ENCODE data around the gene SFMBT2.

Gene SFMBT2

DNA sequence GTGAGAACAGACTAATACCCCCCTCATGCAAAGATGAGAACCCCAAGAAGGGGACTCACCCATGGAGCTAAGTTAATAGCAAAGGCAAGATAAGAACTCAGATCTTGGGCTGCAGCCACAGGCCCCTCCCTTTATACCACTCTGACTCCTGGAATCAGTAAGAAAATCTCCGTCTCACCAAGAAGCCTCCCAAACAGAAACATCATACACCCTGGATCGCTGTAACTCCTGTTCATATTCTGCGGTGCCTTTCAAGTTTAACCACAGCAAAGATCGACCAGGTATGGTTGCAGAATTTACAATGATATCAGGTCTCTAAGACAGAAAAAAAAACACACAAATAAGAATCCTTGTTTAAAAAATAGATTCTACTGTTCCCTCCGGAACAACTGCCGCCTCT lies 47.1 kb downstream of the SFMBT2 start:
- Histone ChIP-seq H3K27me3 (ENCODE audit: insufficient read depth, low read length) (no peaks in the 10 kb centered on the region), H2AFZ (ENCODE audit: low read length, unreplicated experiment) (no peak overlapping the region), H3K27ac (ENCODE audit: low read depth, low read length) (no peak overlapping the region), H3K4me3 (ENCODE audit: low read depth, low read length) (no peak overlapping the region), H3K79me2 (ENCODE audit: control insufficient read depth, insufficient read depth, low read length, unreplicated experiment) (no peaks in the 10 kb centered on the region), H3K36me3 (ENCODE audit: insufficient read depth, low read length) (no peaks in the 10 kb centered on the region), H3K4me1 (ENCODE audit: control insufficient read depth, insufficient read depth, low read length, unreplicated experiment) (no peaks in the 10 kb centered on the region)

DNA sequence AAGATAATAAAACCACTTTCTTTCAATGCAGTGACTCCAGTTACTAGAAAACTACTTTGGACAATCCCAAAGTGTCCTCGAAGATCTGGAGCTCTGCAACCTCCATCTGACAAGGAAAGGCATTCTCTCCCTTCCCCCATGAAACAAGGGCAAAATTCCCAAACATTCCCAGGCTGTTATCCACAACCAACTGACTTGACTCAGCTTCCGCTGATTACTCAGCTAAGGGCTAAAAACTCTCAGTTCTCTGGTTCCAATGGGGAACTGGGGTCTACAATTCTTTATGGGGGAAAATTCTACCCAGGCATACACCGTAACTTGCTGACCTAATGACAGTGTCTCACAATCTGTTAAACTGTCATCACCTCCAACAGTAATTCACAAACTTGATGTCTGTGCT lies 48.4 kb downstream of the SFMBT2 start:
- H3K79me2 ChIP-seq (ENCODE audit: control insufficient read depth, insufficient read depth, low read length, unreplicated experiment) = no peaks in the 10 kb centered on the region
- H3K4me3 ChIP-seq (ENCODE audit: low read depth, low read length) = no peak overlapping the region
- H3K4me1 ChIP-seq (ENCODE audit: control insufficient read depth, insufficient read depth, low read length, unreplicated experiment) = no peaks in the 10 kb centered on the region
- no peak overlapping the region for H3K27ac ChIP-seq (ENCODE audit: low read depth, low read length)
- H2AFZ ChIP-seq (ENCODE audit: low read length, unreplicated experiment) = no peak overlapping the region
- no peaks in the 10 kb centered on the region for H3K27me3 ChIP-seq (ENCODE audit: insufficient read depth, low read length)
- H3K36me3 ChIP-seq (ENCODE audit: insufficient read depth, low read length) = no peaks in the 10 kb centered on the region

DNA sequence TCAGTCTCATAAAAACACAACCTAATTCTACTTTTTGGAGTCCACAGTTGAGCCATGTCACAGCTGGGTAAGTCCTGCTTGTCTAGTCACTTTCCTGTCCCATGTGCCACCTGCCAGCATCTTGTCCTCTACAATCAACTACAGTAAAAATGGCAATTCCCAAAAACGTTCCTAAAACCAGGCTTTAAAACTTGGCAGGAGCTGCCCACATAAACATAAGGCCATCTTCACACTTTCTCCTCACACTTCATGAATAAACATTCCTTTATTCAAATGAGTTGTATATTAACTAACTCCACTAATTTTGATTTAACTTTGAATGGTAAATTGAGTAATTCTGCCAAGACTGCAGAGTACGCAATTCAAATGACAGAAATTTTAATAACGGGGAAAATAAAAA lies 49.5 kb downstream of the SFMBT2 start:
- no peak overlapping the region for H3K4me3 ChIP-seq (ENCODE audit: low read depth, low read length)
- H2AFZ ChIP-seq (ENCODE audit: low read length, unreplicated experiment) = no peak overlapping the region
- no peaks in the 10 kb centered on the region for H3K4me1 ChIP-seq (ENCODE audit: control insufficient read depth, insufficient read depth, low read length, unreplicated experiment)
- H3K27ac ChIP-seq (ENCODE audit: low read depth, low read length) = no peak overlapping the region
- no peaks in the 10 kb centered on the region for H3K36me3 ChIP-seq (ENCODE audit: insufficient read depth, low read length)
- H3K27me3 ChIP-seq (ENCODE audit: insufficient read depth, low read length) = no peaks in the 10 kb centered on the region
- no peaks in the 10 kb centered on the region for H3K79me2 ChIP-seq (ENCODE audit: control insufficient read depth, insufficient read depth, low read length, unreplicated experiment)

GRCh38 chr10:7359954-7360353 lies 50.9 kb downstream of the SFMBT2 start:
- Histone ChIP-seq H3K27ac (ENCODE audit: low read depth, low read length) (no peak overlapping the region), H3K4me1 (ENCODE audit: control insufficient read depth, insufficient read depth, low read length, unreplicated experiment) (no peaks in the 10 kb centered on the region), H2AFZ (ENCODE audit: low read length, unreplicated experiment) (no peak overlapping the region), H3K4me3 (ENCODE audit: low read depth, low read length) (no peak overlapping the region), H3K27me3 (ENCODE audit: insufficient read depth, low read length) (no peaks in the 10 kb centered on the region), H3K79me2 (ENCODE audit: control insufficient read depth, insufficient read depth, low read length, unreplicated experiment) (no peaks in the 10 kb centered on the region), H3K36me3 (ENCODE audit: insufficient read depth, low read length) (no peaks in the 10 kb centered on the region)

GRCh38 chr10:7359356-7359755 lies 51.5 kb downstream of the SFMBT2 start:
- H3K36me3 ChIP-seq (ENCODE audit: insufficient read depth, low read length) = no peaks in the 10 kb centered on the region
- no peaks in the 10 kb centered on the region for H3K4me1 ChIP-seq (ENCODE audit: control insufficient read depth, insufficient read depth, low read length, unreplicated experiment)
- no peak overlapping the region for H3K4me3 ChIP-seq (ENCODE audit: low read depth, low read length)
- H3K27me3 ChIP-seq (ENCODE audit: insufficient read depth, low read length) = no peaks in the 10 kb centered on the region
- H3K27ac ChIP-seq (ENCODE audit: low read depth, low read length) = no peak overlapping the region
- no peaks in the 10 kb centered on the region for H3K79me2 ChIP-seq (ENCODE audit: control insufficient read depth, insufficient read depth, low read length, unreplicated experiment)
- H2AFZ ChIP-seq (ENCODE audit: low read length, unreplicated experiment) = no peak overlapping the region

GRCh38 chr10:7357193-7357592 lies 53.6 kb downstream of the SFMBT2 start:
- Histone ChIP-seq H3K36me3 (ENCODE audit: insufficient read depth, low read length) (no peaks in the 10 kb centered on the region), H3K79me2 (ENCODE audit: control insufficient read depth, insufficient read depth, low read length, unreplicated experiment) (no peaks in the 10 kb centered on the region), H3K27ac (ENCODE audit: low read depth, low read length) (no peak overlapping the region), H2AFZ (ENCODE audit: low read length, unreplicated experiment) (no peak overlapping the region), H3K27me3 (ENCODE audit: insufficient read depth, low read length) (no peaks in the 10 kb centered on the region), H3K4me1 (ENCODE audit: control insufficient read depth, insufficient read depth, low read length, unreplicated experiment) (no peaks in the 10 kb centered on the region), H3K4me3 (ENCODE audit: low read depth, low read length) (no peak overlapping the region)

GRCh38 chr10:7354330-7355047 lies 56.3 kb downstream of the SFMBT2 start:
- Histone ChIP-seq H3K36me3 (ENCODE audit: insufficient read depth, low read length) (no peaks in the 10 kb centered on the region), H3K79me2 (ENCODE audit: control insufficient read depth, insufficient read depth, low read length, unreplicated experiment) (no peaks in the 10 kb centered on the region), H3K27me3 (ENCODE audit: insufficient read depth, low read length) (no peaks in the 10 kb centered on the region), H2AFZ (ENCODE audit: low read length, unreplicated experiment) (no peak overlapping the region), H3K27ac (ENCODE audit: low read depth, low read length) (no peak overlapping the region), H3K4me3 (ENCODE audit: low read depth, low read length) (no peak overlapping the region), H3K4me1 (ENCODE audit: control insufficient read depth, insufficient read depth, low read length, unreplicated experiment) (no peaks in the 10 kb centered on the region)

GRCh38 chr10:7351894-7352293 lies 58.9 kb downstream of the SFMBT2 start:
- Histone ChIP-seq H3K4me1 (ENCODE audit: control insufficient read depth, insufficient read depth, low read length, unreplicated experiment) (no peaks in the 10 kb centered on the region), H3K27me3 (ENCODE audit: insufficient read depth, low read length) (no peaks in the 10 kb centered on the region), H3K79me2 (ENCODE audit: control insufficient read depth, insufficient read depth, low read length, unreplicated experiment) (no peaks in the 10 kb centered on the region), H3K36me3 (ENCODE audit: insufficient read depth, low read length) (no peaks in the 10 kb centered on the region), H3K27ac (ENCODE audit: low read depth, low read length) (no peak overlapping the region), H3K4me3 (ENCODE audit: low read depth, low read length) (no peak overlapping the region), H2AFZ (ENCODE audit: low read length, unreplicated experiment) (no peak overlapping the region)

- Histone ChIP-seq H3K27ac (ENCODE audit: low read depth, low read length) (no peak overlapping the region), H3K79me2 (ENCODE audit: control insufficient read depth, insufficient read depth, low read length, unreplicated experiment) (no peaks in the 10 kb centered on the region), H3K36me3 (ENCODE audit: insufficient read depth, low read length) (no peaks in the 10 kb centered on the region)
Observed at GRCh38 chr10:7350541-7351195, 60.2 kb downstream of the SFMBT2 start.

GRCh38 chr10:7345717-7346116 lies 65.1 kb downstream of the SFMBT2 start:
- H3K36me3 ChIP-seq (ENCODE audit: insufficient read depth, low read length) = no peaks in the 10 kb centered on the region
- no peaks in the 10 kb centered on the region for H3K4me1 ChIP-seq (ENCODE audit: control insufficient read depth, insufficient read depth, low read length, unreplicated experiment)
- H3K79me2 ChIP-seq (ENCODE audit: control insufficient read depth, insufficient read depth, low read length, unreplicated experiment) = no peaks in the 10 kb centered on the region
- H2AFZ ChIP-seq (ENCODE audit: low read length, unreplicated experiment) = no peak overlapping the region
- H3K27me3 ChIP-seq (ENCODE audit: insufficient read depth, low read length) = no peaks in the 10 kb centered on the region
- H3K4me3 ChIP-seq (ENCODE audit: low read depth, low read length) = no peak overlapping the region
- H3K27ac ChIP-seq (ENCODE audit: low read depth, low read length) = no peak overlapping the region

More at GRCh38 chr10:7350541-7351195, 60.2 kb downstream of the SFMBT2 start:
- Histone ChIP-seq H3K4me1 (ENCODE audit: control insufficient read depth, insufficient read depth, low read length, unreplicated experiment) (no peaks in the 10 kb centered on the region), H3K27me3 (ENCODE audit: insufficient read depth, low read length) (no peaks in the 10 kb centered on the region), H3K4me3 (ENCODE audit: low read depth, low read length) (no peak overlapping the region), H2AFZ (ENCODE audit: low read length, unreplicated experiment) (no peak overlapping the region)

- H3K27me3 ChIP-seq (ENCODE audit: insufficient read depth, low read length) = no peaks in the 10 kb centered on the region
- no peak overlapping the region for H3K4me3 ChIP-seq (ENCODE audit: low read depth, low read length)
- no peaks in the 10 kb centered on the region for H3K79me2 ChIP-seq (ENCODE audit: control insufficient read depth, insufficient read depth, low read length, unreplicated experiment)
- H3K4me1 ChIP-seq (ENCODE audit: control insufficient read depth, insufficient read depth, low read length, unreplicated experiment) = no peaks in the 10 kb centered on the region
- H3K27ac ChIP-seq (ENCODE audit: low read depth, low read length) = no peak overlapping the region
- H3K36me3 ChIP-seq (ENCODE audit: insufficient read depth, low read length) = no peaks in the 10 kb centered on the region
- H2AFZ ChIP-seq (ENCODE audit: low read length, unreplicated experiment) = no peak overlapping the region
Observed at GRCh38 chr10:7343040-7343439, 67.8 kb downstream of the SFMBT2 start.
